PC-9 (cell line): ENCODE data around the gene ARHGAP32.

Source experiments
- EZH2 ChIP-seq: fragments of 200-600 bp; sonication (generic); IDR thresholded peaks from 2 replicates; pipeline ENCODE4 v1.8.0; 2017; ENCODE audit warnings: antibody characterized with exemption, low read depth
- TF ChIP-seq, protein P1 (sequence below): fragments of 200-600 bp; sonication (generic); conservative IDR thresholded peaks from 2 replicates; pipeline ENCODE4 v1.6.1; 2017; ENCODE audit warnings: mixed run types, antibody characterized with exemption, mild to moderate bottlenecking, moderate library complexity

DNA sequence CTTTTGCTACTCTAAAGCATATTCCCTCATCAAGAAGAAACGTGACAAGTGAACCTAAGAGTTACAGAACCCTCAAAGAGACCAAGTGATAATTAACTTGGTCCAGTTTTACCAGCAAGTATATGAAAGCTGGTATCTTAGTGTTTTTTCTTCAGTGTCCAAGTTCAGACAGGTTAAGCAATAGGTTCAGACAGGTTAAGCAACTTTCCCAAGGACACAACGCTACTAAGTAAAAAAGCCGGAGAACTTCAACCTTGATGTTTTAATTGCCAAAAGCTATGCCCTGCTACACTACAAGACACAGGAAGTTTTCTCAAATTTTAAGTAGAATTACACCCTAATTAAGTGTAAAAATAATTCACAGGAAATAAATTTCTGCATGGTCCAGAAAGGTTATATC lies 30.0 kb upstream of the ARHGAP32 start:
- TF ChIP-seq EZH2: no peak
- TF ChIP-seq, protein P1, sequence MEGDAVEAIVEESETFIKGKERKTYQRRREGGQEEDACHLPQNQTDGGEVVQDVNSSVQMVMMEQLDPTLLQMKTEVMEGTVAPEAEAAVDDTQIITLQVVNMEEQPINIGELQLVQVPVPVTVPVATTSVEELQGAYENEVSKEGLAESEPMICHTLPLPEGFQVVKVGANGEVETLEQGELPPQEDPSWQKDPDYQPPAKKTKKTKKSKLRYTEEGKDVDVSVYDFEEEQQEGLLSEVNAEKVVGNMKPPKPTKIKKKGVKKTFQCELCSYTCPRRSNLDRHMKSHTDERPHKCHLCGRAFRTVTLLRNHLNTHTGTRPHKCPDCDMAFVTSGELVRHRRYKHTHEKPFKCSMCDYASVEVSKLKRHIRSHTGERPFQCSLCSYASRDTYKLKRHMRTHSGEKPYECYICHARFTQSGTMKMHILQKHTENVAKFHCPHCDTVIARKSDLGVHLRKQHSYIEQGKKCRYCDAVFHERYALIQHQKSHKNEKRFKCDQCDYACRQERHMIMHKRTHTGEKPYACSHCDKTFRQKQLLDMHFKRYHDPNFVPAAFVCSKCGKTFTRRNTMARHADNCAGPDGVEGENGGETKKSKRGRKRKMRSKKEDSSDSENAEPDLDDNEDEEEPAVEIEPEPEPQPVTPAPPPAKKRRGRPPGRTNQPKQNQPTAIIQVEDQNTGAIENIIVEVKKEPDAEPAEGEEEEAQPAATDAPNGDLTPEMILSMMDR: no peak
